ENCODE measurements around the gene CLNK.

- TF ChIP-seq TAF1 (IDR thresholded peaks at IDR 0.05; ENCODE audit: borderline replicate concordance, insufficient read depth, low read length), result no peak
- TF ChIP-seq POLR2AphosphoS5 (IDR thresholded peaks at IDR 0.05; ENCODE audit: low read depth, low read length), result no peak
- no peak for TF ChIP-seq REST (IDR thresholded peaks at IDR 0.05; ENCODE audit: insufficient read depth in 1 of 2, low read depth in 2 of 2, low read length in 2 of 2)
- TF ChIP-seq SIN3A (IDR thresholded peaks at IDR 0.05; ENCODE audit: borderline replicate concordance, insufficient read depth, low read length), result no peak
These were observed 115.1 kb downstream of the CLNK start for GRCh38 chr4:10569491-10569890.

All from PFSK-1 (cell line).